Skeletal muscle cell (primary cell): ENCODE data around the gene CCNA2.

Experiments
- DNase-seq: peaks from one replicate; pipeline ENCODE4 v3.0.0-alpha.2; 2010; ENCODE audit warnings: low read depth
- H3K4me3 ChIP-seq: 2 replicates; pipeline ENCODE4 v1.5.1; 2011; ENCODE audit warnings: low read depth, mild to moderate bottlenecking, control low read depth, low read length, moderate library complexity

Gene CCNA2

DNA sequence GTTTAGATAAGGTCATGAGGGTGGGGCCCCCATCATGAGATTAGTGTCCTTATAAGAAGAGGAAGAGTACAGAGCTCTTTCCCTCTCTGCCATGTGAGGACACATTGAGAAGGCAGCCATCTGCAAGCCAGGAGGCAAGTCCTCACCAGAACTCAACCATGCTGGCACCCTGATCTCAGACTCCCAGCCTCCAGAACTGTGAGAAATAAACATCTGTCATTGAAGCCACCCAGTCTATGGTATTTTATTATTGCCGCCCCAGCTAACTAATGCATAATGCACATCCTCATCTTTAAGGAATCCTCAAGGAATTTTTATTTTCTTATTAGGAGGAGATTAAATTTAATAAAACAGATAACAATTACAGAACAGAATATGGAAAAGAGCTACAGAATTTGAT lies 39.3 kb downstream of the CCNA2 start:
- DNase-seq: no peak
- H3K4me3 ChIP-seq: no peak overlapping the region

DNA sequence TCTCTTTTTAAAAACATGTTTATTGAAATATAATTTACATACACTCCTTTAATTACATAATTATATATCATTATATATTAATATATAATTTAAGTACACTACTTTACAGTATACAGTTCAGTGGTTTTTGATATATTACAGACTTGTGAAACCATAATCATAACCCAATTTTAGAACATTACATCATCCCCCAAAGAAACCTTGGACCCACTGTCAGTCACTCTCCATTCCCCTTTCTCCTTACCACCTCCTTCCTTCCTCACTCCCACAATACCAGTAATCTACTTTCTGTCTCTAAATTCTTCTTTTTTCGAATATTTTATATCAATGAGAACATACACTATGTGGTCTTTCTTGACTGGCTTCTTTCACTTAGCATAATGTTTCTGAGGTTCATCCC lies 40.5 kb downstream of the CCNA2 start:
- no peak overlapping the region for H3K4me3 ChIP-seq
- DNase-seq: no peak

GRCh38 chr4:121778991-121779628 lies 44.6 kb downstream of the CCNA2 start:
- DNase-seq: no peak
- no peak overlapping the region for H3K4me3 ChIP-seq

DNA sequence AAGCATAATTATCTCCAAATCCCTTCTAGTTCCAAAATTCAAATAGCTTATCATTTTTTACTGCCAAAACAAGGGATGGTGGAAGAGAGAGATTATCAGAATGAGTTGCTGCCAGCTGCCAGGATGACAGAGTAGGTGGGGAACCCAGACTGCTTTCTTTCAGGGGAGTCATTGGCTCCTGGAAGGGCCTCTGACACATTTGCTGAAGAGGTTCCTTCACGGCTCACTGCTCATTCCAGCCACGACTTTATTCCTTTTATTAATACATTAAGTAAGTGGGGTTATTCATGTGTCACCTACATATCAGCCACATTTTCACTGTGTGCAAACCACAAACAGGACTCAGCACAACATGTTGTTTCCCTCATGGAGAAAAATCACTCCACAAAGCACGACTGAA lies 46.1 kb downstream of the CCNA2 start:
- H3K4me3 ChIP-seq: no peak overlapping the region
- no peak for DNase-seq

- no peak for DNase-seq
- no peak overlapping the region for H3K4me3 ChIP-seq
Measured at GRCh38 chr4:121776610-121777401, 46.9 kb downstream of the CCNA2 start.

DNA sequence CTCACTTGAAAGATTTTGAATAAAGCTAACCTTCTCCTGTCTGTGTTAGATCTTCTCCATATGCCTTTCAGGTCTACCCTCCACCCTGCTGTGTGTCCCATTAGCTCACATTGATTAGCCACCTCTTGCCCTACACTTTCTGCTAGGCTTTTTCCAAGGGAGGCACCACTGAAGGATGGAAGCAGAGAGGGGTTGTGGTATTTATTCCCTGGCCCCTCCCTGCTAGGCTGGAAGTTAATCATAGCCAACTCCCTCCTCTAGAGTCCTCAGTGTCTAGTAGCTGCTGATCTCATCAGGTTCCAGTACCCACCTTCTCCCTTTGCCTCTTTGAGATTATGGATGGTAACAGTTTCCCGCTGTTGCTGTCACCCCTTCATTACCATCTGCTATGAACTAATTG lies 49.8 kb downstream of the CCNA2 start:
- H3K4me3 ChIP-seq: no peak overlapping the region
- no peak for DNase-seq

DNA sequence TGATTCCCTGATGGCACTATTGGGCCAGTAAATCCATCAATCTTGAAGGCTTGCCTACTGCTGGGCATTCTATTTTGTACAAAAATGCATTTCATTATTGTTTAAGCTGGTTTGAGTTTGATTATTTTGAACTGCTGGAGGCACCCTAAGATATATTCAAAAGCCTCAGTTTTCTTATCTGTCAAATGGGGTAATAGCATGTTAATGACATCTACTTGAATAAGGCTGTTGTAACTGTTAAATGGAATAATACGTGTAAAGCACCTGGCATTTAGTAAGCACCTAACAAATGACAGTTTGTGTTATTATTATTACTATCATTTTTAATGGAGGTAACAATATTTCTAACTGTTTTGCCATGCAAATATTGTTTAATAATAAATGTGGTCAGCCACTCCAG lies 51.8 kb downstream of the CCNA2 start:
- H3K4me3 ChIP-seq: no peak overlapping the region
- DNase-seq: no peak

DNA sequence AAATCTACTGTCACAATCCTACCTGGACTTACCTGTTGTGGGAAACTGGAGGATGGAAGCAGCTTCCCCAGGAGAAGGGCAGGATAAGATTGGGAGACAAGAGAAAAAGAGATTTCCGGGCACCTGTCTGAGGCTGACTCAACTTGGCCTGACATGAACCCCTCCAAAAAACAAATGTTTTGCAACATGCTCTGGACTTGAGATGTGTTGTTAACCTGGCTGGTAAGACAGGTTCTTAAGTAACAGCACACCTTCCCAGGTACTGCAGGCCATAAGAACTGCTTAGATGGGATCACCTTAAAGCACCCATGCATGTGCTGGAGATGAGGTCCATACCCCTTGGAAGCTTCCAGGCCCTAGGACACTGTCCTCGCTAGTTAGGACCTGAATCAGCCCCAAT lies 54.3 kb downstream of the CCNA2 start:
- no peak overlapping the region for H3K4me3 ChIP-seq
- DNase-seq: no peak

- no peak overlapping the region for H3K4me3 ChIP-seq
- DNase-seq: no peak
Measured at GRCh38 chr4:121767166-121767565, 56.5 kb downstream of the CCNA2 start.
